Ammon's horn (tissue), 1 donor: ENCODE data around the gene SPINK1.
"Not testable (repeated sequence)": the region's sequence is repeated elsewhere in the genome, so short reads cannot be mapped to it uniquely, and the experiment has no call there.

Experiments
- DNase-seq: peaks from one replicate; pipeline ENCODE4 v3.0.0-alpha.2; 2016; ENCODE audit warnings: low spot score

The SPINK1 gene, protein sequence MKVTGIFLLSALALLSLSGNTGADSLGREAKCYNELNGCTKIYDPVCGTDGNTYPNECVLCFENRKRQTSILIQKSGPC

DNA sequence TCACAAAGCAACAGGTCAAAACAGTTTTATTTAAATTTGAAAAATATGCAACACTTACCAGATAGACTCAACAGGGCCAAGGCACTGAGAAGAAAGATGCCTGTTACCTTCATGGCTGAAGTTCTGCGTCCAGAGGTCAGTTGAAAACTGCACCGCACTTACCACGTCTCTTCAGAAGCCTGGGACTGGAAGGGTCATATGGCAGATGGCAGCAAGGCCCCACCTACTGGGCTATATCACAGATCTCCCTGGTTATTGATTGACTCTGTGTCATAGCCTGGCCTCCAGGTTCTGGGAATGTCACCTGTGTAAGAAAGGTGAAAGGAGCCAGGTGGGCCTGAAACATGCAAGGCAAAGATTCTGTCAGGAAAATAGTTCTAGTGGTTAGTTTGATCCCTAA lies at the start of gene SPINK1:
TSS of gene SPINK1 (minus strand) at position 207 of the 400 bp plus-strand sequence. CDS start at position 113, 94 bp downstream.
- DNase-seq = no peak

GRCh38 chr5:147880487-147880886 lies 49.0 kb upstream of the SPINK1 start:
- no peak for DNase-seq

DNA sequence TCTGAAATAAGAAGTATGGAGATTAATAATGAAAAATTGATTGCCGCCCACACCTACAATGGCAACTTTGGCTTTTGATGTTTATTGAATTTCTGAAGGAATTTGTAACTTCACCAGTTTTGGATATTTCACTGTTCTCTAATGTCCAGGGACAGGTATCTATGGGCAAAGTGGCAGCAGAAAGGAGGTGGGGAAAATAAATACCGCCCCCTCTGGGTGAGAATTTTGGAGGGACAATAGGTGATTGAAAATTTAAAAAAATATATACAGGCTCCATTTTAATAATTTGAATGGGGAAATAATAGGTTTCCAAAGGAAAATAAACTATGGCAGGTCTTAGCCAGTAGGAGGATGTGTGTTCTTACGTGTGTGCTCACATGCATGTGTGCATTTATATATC lies 48.3 kb upstream of the SPINK1 start:
- DNase-seq = no peak

GRCh38 chr5:147878066-147878759 lies 46.7 kb upstream of the SPINK1 start, which contains the start of gene SCGB3A2:
SCGB3A2 (plus strand) TSS chr5:147878711; CDS start chr5:147878804, 93 bp downstream.
- DNase-seq = no peak

GRCh38 chr5:147876626-147877025 lies 45.2 kb upstream of the SPINK1 start:
- DNase-seq = no peak

DNA sequence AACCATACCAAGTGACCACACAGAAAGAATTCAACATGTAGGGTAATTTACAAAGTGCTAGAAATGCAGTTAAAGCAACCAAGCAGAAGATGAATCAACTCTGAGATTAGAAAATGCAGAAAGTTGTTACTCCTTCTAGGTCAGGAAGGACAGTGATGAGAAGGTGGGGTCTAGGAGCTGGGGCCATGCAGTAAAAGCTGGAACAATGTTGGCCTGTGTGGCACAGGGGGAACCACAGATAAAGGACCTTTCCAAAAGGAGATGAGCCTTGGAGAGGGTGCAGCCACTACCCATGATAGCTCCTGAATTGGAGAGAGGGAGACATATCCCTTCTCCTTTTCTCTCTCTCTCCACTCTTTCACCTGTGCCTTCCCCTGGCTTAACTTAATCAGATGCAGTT lies 44.7 kb upstream of the SPINK1 start:
- no peak for DNase-seq

DNA sequence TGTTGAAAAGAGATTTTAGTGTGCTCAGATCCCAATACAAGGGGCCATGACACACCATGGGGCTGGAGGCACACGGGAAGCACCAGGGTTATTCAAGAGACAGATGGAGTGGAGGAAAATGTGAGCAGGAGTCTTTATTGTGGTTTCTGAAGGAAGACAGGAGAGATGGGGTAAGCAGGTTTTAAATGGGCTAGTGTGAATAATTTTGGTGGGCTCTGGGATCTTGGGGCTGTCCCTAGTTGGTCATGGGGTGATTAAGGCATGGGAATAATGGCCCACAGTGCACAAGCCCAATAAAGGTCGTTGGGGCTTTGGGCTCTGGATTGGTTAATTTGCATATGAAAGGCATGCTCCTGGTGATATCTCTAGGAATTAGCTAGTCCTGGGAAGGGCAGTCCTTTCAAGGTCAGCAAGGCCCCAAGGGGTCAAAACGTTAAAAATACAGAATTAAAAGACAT lies 43.5 kb upstream of the SPINK1 start:
- DNase-seq = no peak

- DNase-seq = not testable (repeated sequence)
Observed at GRCh38 chr5:147874118-147874875, 42.8 kb upstream of the SPINK1 start.

DNA sequence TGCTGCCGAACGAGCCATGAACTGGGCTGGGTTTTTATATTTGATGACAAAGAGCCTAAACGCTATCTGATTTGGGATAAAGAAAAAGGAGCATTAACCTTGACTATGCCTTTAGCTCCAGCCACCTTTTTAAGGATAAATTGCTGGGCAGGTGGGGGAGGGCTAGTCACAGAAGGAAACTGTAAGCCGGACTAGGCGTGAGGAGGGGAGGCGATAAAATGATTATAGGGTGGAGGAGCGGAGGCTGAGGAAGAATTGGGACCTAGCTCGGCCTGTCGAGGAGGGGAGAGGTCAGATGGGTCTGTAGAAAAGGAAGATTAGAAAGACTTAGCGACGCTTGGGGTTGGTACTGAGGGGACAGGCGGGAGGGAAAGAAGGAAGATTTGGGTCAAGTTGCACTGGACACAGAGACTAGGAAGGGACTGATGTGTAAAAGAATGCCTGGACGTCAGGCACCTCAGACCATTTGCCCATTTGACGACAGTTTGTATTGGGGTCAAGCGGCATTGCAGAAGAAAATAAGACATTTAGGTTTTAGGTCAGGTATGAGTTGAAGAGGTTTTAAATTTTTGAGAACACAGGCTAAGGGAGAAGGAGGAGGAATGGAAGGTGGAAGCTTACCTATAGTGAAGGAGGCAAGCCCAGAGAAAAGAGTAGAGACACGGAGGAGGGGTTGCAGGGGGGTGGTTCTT lies 41.4 kb upstream of the SPINK1 start:
- DNase-seq = not testable (repeated sequence)

DNA sequence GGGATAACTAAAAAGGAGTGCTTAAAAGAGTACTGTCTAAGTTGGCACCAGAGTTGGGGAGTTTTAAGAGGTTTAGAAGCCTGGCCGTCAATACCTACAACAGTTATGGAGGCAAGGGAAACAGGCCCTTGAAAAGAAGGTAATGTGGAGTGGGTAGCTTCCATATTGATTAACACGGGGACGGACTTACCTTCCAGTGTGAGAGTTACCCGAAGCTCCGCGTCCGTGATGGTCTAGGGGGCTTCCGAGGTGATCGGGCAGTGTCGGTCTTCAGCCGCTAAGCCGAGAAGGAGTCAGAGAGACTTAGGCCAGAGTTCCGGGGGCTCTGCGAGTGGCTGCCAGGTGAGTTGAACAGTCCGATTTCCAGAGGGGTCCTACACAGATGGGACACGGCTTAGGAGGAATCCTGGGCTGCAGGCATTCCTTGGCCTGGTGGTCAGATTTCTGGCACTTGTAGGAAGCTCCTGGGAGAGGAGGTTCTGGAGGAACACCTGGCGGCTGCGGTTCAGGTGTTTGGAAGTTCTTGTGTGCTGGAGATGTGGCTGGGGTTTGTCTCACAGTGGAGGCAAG lies 40.6 kb upstream of the SPINK1 start:
- DNase-seq = not testable (repeated sequence)

DNA sequence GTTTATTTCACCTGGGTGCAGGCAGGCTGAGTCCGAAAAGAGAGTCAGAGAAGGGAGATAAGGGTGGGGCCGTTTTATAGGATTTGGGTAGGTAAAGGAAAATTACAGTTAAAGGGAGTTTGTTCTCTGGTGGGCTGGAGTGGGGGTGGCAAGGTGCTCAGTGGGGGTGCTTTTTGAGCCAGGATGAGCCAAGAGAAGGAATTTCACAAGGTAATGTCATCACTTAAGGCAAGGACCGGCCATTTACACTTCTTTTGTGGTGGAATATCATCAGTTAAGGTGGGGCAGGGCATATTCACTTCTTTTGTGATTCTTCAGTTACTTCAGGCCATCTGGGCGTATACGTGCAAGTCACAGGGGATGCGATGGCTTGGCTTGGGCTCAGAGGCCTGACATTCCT lies 38.4 kb upstream of the SPINK1 start:
- not testable (repeated sequence) for DNase-seq

- no peak for DNase-seq
Observed at GRCh38 chr5:147869112-147869511, 37.6 kb upstream of the SPINK1 start.

- DNase-seq = no peak
Observed at GRCh38 chr5:147863454-147864158, 32.1 kb upstream of the SPINK1 start.

GRCh38 chr5:147860641-147861025 lies 29.2 kb upstream of the SPINK1 start:
- DNase-seq = no peak

GRCh38 chr5:147859962-147860640 lies 28.6 kb upstream of the SPINK1 start:
- DNase-seq = no peak

DNA sequence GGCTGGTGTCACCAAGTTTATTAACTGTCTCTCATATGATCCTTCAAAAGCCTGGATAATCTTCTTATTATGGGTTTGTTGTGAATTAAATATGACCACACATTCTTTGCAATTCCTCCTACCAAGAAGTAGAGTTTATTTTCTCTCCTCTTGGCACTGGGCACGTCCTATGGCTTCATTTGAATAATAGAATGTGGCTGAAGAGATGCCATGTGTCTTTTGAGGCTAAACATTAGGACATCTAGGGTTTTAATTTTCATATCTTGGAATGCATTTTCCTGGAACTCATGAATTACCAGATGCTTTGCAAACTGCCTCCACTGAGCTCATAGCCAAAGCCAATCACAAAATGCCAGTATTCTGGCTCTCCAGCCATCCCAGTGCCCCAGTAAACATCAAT lies 27.1 kb upstream of the SPINK1 start:
- no peak for DNase-seq

DNA sequence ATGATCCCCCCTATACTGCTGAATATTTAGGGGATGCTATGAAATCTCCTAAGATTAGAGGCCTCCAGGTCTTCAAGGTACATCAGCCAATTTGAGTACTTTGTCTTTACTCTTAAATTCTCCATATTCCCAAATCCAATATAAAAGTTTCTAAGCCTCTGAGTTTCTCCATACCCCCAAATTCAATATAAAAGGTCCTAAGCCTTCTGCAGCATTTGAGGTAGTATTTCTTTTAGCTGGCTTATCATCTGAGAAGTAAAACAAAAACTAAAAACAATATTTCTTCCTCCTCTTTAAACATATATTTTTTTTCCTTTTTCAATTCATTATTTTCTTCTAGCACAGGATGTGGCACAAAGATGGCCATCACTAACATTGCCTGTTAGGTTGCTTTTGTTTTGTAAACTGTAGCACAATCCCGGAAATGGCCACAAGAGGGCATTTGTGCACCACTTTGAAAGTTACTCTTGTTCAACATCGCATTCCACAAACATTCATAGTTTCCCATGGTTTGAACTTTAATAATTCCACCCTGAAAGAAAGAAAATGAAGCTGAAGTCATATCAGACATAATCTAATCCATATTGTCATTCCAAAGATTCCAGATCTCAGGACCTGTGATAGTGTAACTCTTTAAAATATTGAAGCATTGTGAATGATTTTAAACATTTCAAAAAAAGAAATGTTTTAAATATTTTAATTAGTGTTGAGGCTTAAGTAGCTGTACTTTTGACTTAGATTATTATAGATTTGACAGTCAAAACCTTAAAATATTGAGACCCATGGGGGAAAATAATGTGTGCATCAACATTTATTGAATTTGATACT lies 26.0 kb upstream of the SPINK1 start:
- peak; percentile 68 for DNase-seq

- DNase-seq = no peak
Observed at GRCh38 chr5:147856801-147857200, 25.3 kb upstream of the SPINK1 start.

GRCh38 chr5:147855774-147856069 lies 24.3 kb upstream of the SPINK1 start:
- no peak for DNase-seq
